ENCODE data around the gene SHH. TPM values are rescaled to one million over a fixed set of nuclear protein-coding genes. Genes with fewer than 3 reads are reported as not detected.

The SHH gene
- total and polyA plus RNA-seq, 2 experiments from 2014 or later: not detected

GRCh38 chr7:155848691-155849669 is 36.7 kb upstream of the SHH start (continued):
- TF ChIP-seq ZNF462 (CRISPR knock-in tag; IDR thresholded peaks at IDR 0.05): no peak
- TF ChIP-seq, protein P1, sequence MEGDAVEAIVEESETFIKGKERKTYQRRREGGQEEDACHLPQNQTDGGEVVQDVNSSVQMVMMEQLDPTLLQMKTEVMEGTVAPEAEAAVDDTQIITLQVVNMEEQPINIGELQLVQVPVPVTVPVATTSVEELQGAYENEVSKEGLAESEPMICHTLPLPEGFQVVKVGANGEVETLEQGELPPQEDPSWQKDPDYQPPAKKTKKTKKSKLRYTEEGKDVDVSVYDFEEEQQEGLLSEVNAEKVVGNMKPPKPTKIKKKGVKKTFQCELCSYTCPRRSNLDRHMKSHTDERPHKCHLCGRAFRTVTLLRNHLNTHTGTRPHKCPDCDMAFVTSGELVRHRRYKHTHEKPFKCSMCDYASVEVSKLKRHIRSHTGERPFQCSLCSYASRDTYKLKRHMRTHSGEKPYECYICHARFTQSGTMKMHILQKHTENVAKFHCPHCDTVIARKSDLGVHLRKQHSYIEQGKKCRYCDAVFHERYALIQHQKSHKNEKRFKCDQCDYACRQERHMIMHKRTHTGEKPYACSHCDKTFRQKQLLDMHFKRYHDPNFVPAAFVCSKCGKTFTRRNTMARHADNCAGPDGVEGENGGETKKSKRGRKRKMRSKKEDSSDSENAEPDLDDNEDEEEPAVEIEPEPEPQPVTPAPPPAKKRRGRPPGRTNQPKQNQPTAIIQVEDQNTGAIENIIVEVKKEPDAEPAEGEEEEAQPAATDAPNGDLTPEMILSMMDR (conservative IDR thresholded peaks at IDR 0.05; ENCODE audit: low read depth in 2 of 2): no peak

DNA sequence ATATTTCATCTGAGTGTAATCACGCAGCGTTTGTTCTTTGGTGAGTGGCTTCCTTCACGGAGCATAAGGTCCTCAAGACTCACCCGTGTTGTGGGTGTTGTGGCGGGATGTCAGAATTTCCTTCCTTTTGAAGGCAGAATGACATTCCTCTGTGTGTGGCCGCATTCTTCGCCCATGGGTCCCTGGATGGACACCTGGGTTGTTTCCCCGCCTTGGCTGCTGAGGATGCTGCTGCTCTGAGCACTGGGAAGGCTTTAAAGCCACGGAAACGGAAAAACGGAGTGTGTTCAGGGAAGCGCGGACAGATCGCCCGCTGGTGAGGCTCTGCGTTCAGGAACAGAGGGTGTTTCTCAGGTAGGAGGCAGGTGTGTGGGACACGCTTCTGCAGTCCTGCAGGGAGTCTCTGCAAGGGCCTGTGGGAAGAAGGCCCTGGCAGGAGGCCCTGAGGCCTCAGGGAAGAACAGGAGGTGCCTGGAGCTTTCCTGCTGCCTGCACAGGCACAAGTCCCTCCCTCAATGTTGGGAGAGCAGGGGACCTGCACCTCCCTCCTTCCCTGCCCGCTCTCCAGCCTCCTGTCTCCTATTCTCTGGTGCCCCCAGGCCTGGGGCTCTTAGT is 35.7 kb upstream of the SHH start:
- H3K4me2 ChIP-seq: no peak overlapping the region
- no peaks in the 10 kb centered on the region for H3K9me3 Mint-ChIP-seq
- 0 out of 2 replicates have a peak, but pooled peaks cover 2% of the 10 kb centered on the region for H3K36me3 ChIP-seq (ENCODE audit: insufficient read depth)
- H3K27ac Mint-ChIP-seq: no peak overlapping the region
- ATAC-seq (no peak), DNase-seq (ENCODE audit: low spot score) (no peak)
- H3K4me3 ChIP-seq: no peak overlapping the region
- H3K4me1 ChIP-seq (ENCODE audit: insufficient read depth): no peaks in the 10 kb centered on the region
- H2AFZ ChIP-seq: no peak overlapping the region
- no peaks in the 10 kb centered on the region for H3K79me2 ChIP-seq (replicated peaks; ENCODE audit: insufficient read depth)
- no peak overlapping the region for H3K4me3 Mint-ChIP-seq
- no peaks in the 10 kb centered on the region for H3K9me2 ChIP-seq (ENCODE audit: insufficient read depth)
- H3K4me1 Mint-ChIP-seq: no peaks in the 10 kb centered on the region
- H3K27ac ChIP-seq (ENCODE audit: low read depth): no peak overlapping the region
- no peaks in the 10 kb centered on the region for H4K20me1 ChIP-seq (replicated peaks; ENCODE audit: insufficient read depth)
- no peaks in the 10 kb centered on the region for H3K27me3 ChIP-seq (ENCODE audit: insufficient read depth)
- H3F3A ChIP-seq (replicated peaks; ENCODE audit: low read depth): no peaks in the 10 kb centered on the region
- H3K36me3 Mint-ChIP-seq (ENCODE audit: low read depth): no peaks in the 10 kb centered on the region
- H3K27me3 Mint-ChIP-seq (ENCODE audit: insufficient read depth, low read depth, poor library complexity): peaks cover 3% of the 10 kb centered on the region
- no peak for TF ChIP-seq POLR2AphosphoS5 (IDR thresholded peaks at IDR 0.05; ENCODE audit: low read depth)
- TF ChIP-seq ZNF114 (CRISPR knock-in tag; IDR thresholded peaks at IDR 0.05): no peak
- no peak for TF ChIP-seq ZNF462 (CRISPR knock-in tag; IDR thresholded peaks at IDR 0.05)

Data from GM23338 (cell line).